ENCODE data around the gene ARHGEF28. TPM values are rescaled to one million over a fixed set of nuclear protein-coding genes. Genes with fewer than 3 reads are reported as not detected.

Gene ARHGEF28
- total RNA-seq, 3 donors from 2014 or later (not counting 1 experiment from before 2014, with no cell fraction given) = 2.3 to 7.1 (median 5.8) TPM

DNA sequence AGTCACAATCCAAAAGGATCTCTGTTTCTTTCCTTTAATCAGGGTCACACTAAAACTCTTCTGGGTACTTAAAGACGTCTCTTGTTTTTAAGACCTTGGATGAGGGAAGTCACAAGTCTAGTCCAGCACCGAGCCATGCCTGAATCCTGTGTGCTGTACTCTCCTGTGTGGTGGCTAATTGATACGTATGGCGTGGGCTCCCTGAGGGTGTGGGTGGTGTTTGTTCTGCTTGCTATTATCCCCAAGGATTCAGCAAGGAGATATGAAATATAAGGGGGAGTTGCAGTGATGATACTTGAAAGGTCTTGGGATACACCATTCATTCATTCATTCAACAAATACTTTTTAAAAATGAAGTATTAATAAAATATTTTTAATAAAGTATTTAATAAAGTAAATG lies 128.3 kb downstream of the ARHGEF28 start:
- Mint-ChIP-seq H3K36me3 (no peaks in the 10 kb centered on the region), H3K27ac (no peak overlapping the region), H3K4me1 (peaks cover 10 to 11% of the 10 kb centered on the region in 2 donors), H3K4me3 (no peak overlapping the region), H3K27me3 (ENCODE audit: low read depth in 2 of 2) (no peaks in the 10 kb centered on the region), H3K9me3 (no peaks in the 10 kb centered on the region)
- Histone ChIP-seq H3K27me3 (ENCODE audit: control insufficient read depth, insufficient read depth, low read length) (no peaks in the 10 kb centered on the region), H3K4me1 (ENCODE audit: control insufficient read depth, insufficient read depth, low read length) (peaks cover 8% of the 10 kb centered on the region), H3K36me3 (ENCODE audit: control insufficient read depth, insufficient read depth, low read length) (no peaks in the 10 kb centered on the region), H3K27ac (ENCODE audit: low read length) (no peak overlapping the region), H3K9me3 (ENCODE audit: control insufficient read depth, insufficient read depth, low read length) (no peaks in the 10 kb centered on the region), H3K4me3 (ENCODE audit: low read length) (no peak overlapping the region)
- TF ChIP-seq, protein P1, sequence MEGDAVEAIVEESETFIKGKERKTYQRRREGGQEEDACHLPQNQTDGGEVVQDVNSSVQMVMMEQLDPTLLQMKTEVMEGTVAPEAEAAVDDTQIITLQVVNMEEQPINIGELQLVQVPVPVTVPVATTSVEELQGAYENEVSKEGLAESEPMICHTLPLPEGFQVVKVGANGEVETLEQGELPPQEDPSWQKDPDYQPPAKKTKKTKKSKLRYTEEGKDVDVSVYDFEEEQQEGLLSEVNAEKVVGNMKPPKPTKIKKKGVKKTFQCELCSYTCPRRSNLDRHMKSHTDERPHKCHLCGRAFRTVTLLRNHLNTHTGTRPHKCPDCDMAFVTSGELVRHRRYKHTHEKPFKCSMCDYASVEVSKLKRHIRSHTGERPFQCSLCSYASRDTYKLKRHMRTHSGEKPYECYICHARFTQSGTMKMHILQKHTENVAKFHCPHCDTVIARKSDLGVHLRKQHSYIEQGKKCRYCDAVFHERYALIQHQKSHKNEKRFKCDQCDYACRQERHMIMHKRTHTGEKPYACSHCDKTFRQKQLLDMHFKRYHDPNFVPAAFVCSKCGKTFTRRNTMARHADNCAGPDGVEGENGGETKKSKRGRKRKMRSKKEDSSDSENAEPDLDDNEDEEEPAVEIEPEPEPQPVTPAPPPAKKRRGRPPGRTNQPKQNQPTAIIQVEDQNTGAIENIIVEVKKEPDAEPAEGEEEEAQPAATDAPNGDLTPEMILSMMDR (IDR thresholded peaks at IDR 0.05) = no peak
- DNase-seq = no peak
- no peak for ATAC-seq
- intact Hi-C loops (cut with micrococcal nuclease) = no loop called here
- 84% methylated on average over 4 of the region's 4 CpGs for WGBS (ENCODE audit: insufficient coverage)

DNA sequence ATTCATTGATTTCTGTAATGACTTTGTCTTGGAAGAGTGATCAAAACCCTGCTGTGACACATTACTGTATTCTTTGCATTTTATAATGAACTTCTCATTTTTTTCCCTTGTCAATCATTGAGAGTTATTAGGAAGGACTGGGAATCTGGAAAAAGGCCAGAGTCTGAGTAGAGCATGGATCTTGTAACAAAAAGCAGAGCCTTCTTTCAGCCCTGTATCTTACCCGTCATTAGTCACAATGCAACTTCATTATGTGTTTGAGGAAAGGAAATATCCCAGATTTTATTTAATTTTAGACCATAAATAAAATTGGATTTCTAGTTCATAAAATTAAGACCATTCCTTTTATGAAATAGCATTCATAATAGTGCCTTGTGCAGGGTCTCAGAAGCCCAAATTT lies 131.4 kb downstream of the ARHGEF28 start:
- no peaks in the 10 kb centered on the region for H3K4me1 ChIP-seq (ENCODE audit: control insufficient read depth, insufficient read depth, low read length)

DNA sequence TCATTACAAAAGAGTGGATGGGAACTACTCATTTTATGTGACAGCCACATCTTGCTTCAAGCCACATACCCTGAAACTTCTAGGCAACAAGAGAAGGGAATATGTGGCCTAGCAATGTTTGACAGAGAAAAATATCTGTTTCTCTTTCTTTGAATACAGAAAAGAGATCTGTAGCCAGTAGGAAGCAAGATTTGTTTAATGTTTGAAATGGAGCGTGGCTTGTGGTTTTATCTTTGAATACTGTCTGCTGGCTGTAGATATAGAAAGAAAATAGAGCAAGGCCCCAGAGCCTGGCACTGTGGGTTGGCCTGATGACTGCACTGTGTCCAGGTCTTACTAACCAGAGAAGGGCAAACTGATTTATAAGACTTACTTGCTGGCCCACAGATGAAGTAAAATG lies 133.8 kb downstream of the ARHGEF28 start:
- Mint-ChIP-seq H3K27ac (no peak overlapping the region), H3K27me3 (ENCODE audit: low read depth in 2 of 2) (no peaks in the 10 kb centered on the region), H3K36me3 (no peaks in the 10 kb centered on the region), H3K9me3 (no peaks in the 10 kb centered on the region), H3K4me3 (no peak overlapping the region), H3K4me1 (no peaks in the 10 kb centered on the region)
- WGBS (ENCODE audit: insufficient coverage) = 14% methylated on average over 1 of the region's 1 CpG
- intact Hi-C loops (cut with micrococcal nuclease) = no loop called here
- ATAC-seq (no peak), DNase-seq (no peak)
- H3K27ac ChIP-seq (ENCODE audit: low read length) = no peak overlapping the region
- TF ChIP-seq, protein P1 (IDR thresholded peaks at IDR 0.05) = no peak
- no peaks in the 10 kb centered on the region for H3K9me3 ChIP-seq (ENCODE audit: control insufficient read depth, insufficient read depth, low read length)
- H3K4me1 ChIP-seq (ENCODE audit: control insufficient read depth, insufficient read depth, low read length) = no peaks in the 10 kb centered on the region
- H3K4me3 ChIP-seq (ENCODE audit: low read length) = no peak overlapping the region
- no peaks in the 10 kb centered on the region for H3K36me3 ChIP-seq (ENCODE audit: control insufficient read depth, insufficient read depth, low read length)
- H3K27me3 ChIP-seq (ENCODE audit: control insufficient read depth, insufficient read depth, low read length) = no peaks in the 10 kb centered on the region

More for the DNA sequence above, 131.4 kb downstream of the ARHGEF28 start:
- TF ChIP-seq, protein P1 (IDR thresholded peaks at IDR 0.05) = no peak
- H3K4me1 Mint-ChIP-seq = no peaks in the 10 kb centered on the region
- no peak overlapping the region for H3K27ac Mint-ChIP-seq
- WGBS (ENCODE audit: insufficient coverage) = no CpG with 5 or more reads among the region's 1 CpG
- H3K27me3 ChIP-seq (ENCODE audit: control insufficient read depth, insufficient read depth, low read length) = no peaks in the 10 kb centered on the region
- ATAC-seq = no peak
- H3K27me3 Mint-ChIP-seq (ENCODE audit: low read depth in 2 of 2) = no peaks in the 10 kb centered on the region
- H3K9me3 ChIP-seq (ENCODE audit: control insufficient read depth, insufficient read depth, low read length) = no peaks in the 10 kb centered on the region
- H3K4me3 Mint-ChIP-seq = no peak overlapping the region
- H3K9me3 Mint-ChIP-seq = no peaks in the 10 kb centered on the region
- DNase-seq = no peak
- no peak overlapping the region for H3K4me3 ChIP-seq (ENCODE audit: low read length)
- H3K36me3 Mint-ChIP-seq = no peaks in the 10 kb centered on the region
- H3K27ac ChIP-seq (ENCODE audit: low read length) = no peak overlapping the region
- intact Hi-C loops (cut with micrococcal nuclease) = no loop called here
- H3K36me3 ChIP-seq (ENCODE audit: control insufficient read depth, insufficient read depth, low read length) = no peaks in the 10 kb centered on the region

DNA sequence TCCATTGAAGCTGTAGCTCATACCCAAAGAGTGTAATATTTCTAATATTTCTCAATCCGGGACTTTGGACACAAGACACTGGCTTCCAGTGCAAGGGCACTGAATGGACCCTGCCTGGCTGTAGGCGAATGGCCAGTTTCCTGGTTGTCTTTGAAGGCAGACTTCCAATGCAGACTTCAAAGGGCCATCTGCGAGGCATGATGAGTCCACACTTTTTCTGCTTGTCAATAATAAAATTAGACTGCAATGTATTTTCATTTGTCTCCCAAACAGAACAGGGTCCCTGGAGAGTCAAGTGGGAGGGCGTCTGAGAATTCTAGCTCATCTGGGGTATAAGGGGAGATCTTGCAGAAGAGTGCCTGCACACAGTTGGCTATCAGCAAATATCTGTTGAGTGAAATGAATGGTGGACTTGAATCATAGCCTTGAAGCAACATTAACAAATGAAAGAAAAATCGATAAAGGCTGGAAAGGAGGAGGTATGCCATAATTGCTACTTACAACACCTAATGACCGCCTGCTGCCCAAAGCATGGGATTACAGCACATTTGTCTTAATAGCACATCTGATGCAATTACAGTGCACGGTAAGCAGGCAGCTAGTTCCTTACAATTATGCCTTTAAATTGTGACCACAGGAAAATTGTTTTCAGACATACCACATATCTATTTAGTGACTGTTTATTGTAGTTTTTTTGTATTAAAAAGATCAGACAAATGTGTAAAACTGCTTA lies 137.5 kb downstream of the ARHGEF28 start:
- Mint-ChIP-seq H3K27ac (no peak overlapping the region), H3K4me3 (no peak overlapping the region), H3K9me3 (peaks cover 0 to 3% of the 10 kb centered on the region in 2 donors), H3K36me3 (no peaks in the 10 kb centered on the region), H3K4me1 (no peaks in the 10 kb centered on the region), H3K27me3 (ENCODE audit: low read depth in 2 of 2) (no peaks in the 10 kb centered on the region)
- Histone ChIP-seq H3K9me3 (ENCODE audit: control insufficient read depth, insufficient read depth, low read length) (no peaks in the 10 kb centered on the region), H3K27ac (ENCODE audit: low read length) (no peak overlapping the region), H3K4me1 (ENCODE audit: control insufficient read depth, insufficient read depth, low read length) (no peaks in the 10 kb centered on the region), H3K36me3 (ENCODE audit: control insufficient read depth, insufficient read depth, low read length) (no peaks in the 10 kb centered on the region), H3K4me3 (ENCODE audit: low read length) (no peak overlapping the region), H3K27me3 (ENCODE audit: control insufficient read depth, insufficient read depth, low read length) (no peaks in the 10 kb centered on the region)
- ATAC-seq = no peak
- intact Hi-C loops (cut with micrococcal nuclease) = no loop called here
- DNase-seq = no peak
- TF ChIP-seq, protein P1 (IDR thresholded peaks at IDR 0.05) = no peak
- WGBS (ENCODE audit: insufficient coverage) = 90% methylated on average over 7 of the region's 7 CpGs
